Heart right ventricle (tissue), 16 donors: Measurements from ENCODE around the gene IRX3. TPM values are rescaled to one million over a fixed set of nuclear protein-coding genes. Genes with fewer than 3 reads are reported as not detected.

Experiments
- ATAC-seq, 8 donors: fragments of 200-7000 bp; cut with Tn5 transposase; one replicate each; pipeline ENCODE4 v1.9.1; 2020; ENCODE audit warnings: mild to moderate bottlenecking in 8 of 8, moderate library complexity in 8 of 8, moderate number of reproducible peaks in 1 of 8
- DNase-seq, 2 donors: peaks; one replicate each; pipeline ENCODE4 v3.0.0-alpha.2; 2020
- H3K27ac ChIP-seq, 10 donors: fragments of 200-600 bp; sonication (generic) in 2 of 10; one replicate each; pipeline versions ENCODE4 v1.5.0 to v1.8.0; 2020 to 2022; ENCODE audit warnings: mild to moderate bottlenecking in 3 of 10
- H3K27me3 ChIP-seq, 7 donors: fragments of 200-600 bp; one replicate each; pipeline ENCODE4 v1.8.0; 2021 to 2022; ENCODE audit warnings: mild to moderate bottlenecking in 2 of 7
- H3K36me3 ChIP-seq, 9 donors: fragments of 200-600 bp; sonication (generic) in 1 of 9; one replicate each; pipeline versions ENCODE4 v1.5.0 to v1.8.0; 2020 to 2022; ENCODE audit warnings: mild to moderate bottlenecking in 2 of 9
- H3K4me1 ChIP-seq, 9 donors: fragments of 200-600 bp; sonication (generic) in 1 of 9; one replicate each; pipeline versions ENCODE4 v1.5.0 to v1.8.0; 2020 to 2022; ENCODE audit warnings: mild to moderate bottlenecking in 4 of 9
- H3K4me3 ChIP-seq, 10 donors: fragments of 200-600 bp; sonication (generic) in 2 of 10; one replicate each; pipeline versions ENCODE4 v1.5.0 to v1.8.0; 2020 to 2022; ENCODE audit warnings: mild to moderate bottlenecking in 7 of 10, moderate library complexity in 2 of 10
- H3K9me3 ChIP-seq, 11 donors: fragments of 200-600 bp in 10 of 11; sonication (generic) in 2 of 11; one replicate each; pipeline versions ENCODE4 v1.5.0 to v1.8.0; 2013 to 2022; ENCODE audit warnings: mild to moderate bottlenecking in 2 of 11, control low read depth in 1 of 11, moderate library complexity in 1 of 11
- WGBS, 2 donors: extraction: QIAGEN DNeasy Blood & Tissue Kit; methylation state at CpG; one replicate each; pipeline ENCODE4 v1.1.7; 2013; ENCODE audit warnings: inconsistent platforms in 1 of 2; 5-methylcytosine and 5-hydroxymethylcytosine counted together
- intact Hi-C, 10 donors: fragments of 100-400 bp; cut with DNase I; formaldehyde crosslinking; loops; one replicate each; pipeline versions ENCODE4 v1.11.1 to v1.14.2; 2022
- polyA plus RNA-seq, 2 donors: library from polyadenylated mRNA; stranded (reverse); fragments of 200-250 nt; gene quantifications; one replicate each; pipeline ENCODE4 v1.2.3, GENCODE V29; 2013
- total RNA-seq, 10 donors: library from RNA; stranded (reverse); fragmentation: NEBNext Ultra II Directional in 3 of 10; extraction: Animal tissue kit (Norgen Biotek cat#: 25700) in 3 of 10; gene quantifications; one replicate each; pipeline versions ENCODE4 v1.2.1 to v1.2.4, GENCODE V29; 2021 to 2023
- TF ChIP-seq, protein P1 (sequence below), 9 donors: fragments of 200-600 bp; sonication (generic) in 2 of 9; IDR thresholded peaks; one replicate each; pipeline versions ENCODE4 v1.5.0 to v1.8.0; 2021 to 2022; ENCODE audit warnings: antibody characterized with exemption in 9 of 9, mild to moderate bottlenecking in 5 of 9, moderate library complexity in 1 of 9
- donor health status: Arrhythmogenic right ventricular cardiomyopathy.
- donor health status: ischemic (EF 13 %, LVEDD 7.1; RV severe dilation, severe dysfunction).
- donor health status: healthy with polysubstance abuse.
- donor health status: DM: no; HTN: yes; CAD: no.
- donor health status: DM: no; HTN: no; CAD: no.
- donor health status: ischemic (EF 25% LVEDD 6.9; RV normal size, moderate dysfunction).
- donor health status: ischemic (EF 25% LVEDD 5.7; RV mildly dilated, moderate dysfunction).
- donor health status: healthy.
- donor health status: DM: yes; HTN: yes; CAD: no.
- donor health status: Ischemic cardiomyopathy.
- donor health status: ischemic (EF 35%, LVEDD 5.7; RV mildly dilated, moderate dysfunction).
- donor health status: nonischemic (EF 11% LVEDD 7.7; RV severe dilation, severe dysfunction).
- donor health status: DM: yes; HTN: yes; CAD: no.
- donor health status: PGD.
- donor health status: ischemic (EF 29% LVEDD 5.4; RV normal size, mild dysfunction).
- donor health status: nonischemic (EF 23%, LVEDD 6.1; RV moderate dilation, normal function).

The IRX3 gene
- total and polyA plus RNA-seq, 12 donors: 24.7 to 85.7 (median 65.1) TPM

DNA sequence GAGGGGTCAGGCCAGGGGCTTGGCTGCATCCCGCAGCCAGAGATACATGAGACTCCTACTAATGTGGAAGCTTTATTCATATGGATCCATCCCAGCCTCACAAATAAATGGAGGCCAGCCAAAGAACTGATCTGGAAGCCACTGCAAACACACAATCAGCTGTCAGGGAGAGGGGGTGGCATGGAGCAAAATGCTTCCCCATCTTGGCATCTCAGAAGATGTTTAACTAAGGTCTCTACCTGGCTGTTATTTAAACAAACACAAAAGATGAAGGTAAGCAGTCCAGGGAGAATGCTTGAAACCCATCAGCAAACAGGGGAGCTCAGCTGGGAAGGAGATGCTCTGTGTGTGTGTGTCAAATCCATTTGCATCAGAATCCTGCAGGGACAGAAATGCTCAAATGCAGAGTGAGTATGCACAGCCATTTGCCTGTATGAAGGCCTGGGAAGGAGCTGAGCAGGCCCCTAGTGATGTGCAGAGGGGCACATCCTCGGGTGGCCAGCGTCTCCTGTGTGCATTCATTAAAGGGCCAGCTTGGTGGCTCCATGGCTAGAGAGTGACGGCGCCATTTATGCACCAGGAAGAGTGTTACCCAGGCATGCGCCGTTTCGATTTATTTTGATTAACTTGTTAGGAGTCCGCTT is 34.2 kb upstream of the IRX3 start:
- WGBS, 2 donors: 76 to 84% methylated on average over 9 of the region's 9 CpGs
- DNase-seq: no peak
- TF ChIP-seq, protein P1, sequence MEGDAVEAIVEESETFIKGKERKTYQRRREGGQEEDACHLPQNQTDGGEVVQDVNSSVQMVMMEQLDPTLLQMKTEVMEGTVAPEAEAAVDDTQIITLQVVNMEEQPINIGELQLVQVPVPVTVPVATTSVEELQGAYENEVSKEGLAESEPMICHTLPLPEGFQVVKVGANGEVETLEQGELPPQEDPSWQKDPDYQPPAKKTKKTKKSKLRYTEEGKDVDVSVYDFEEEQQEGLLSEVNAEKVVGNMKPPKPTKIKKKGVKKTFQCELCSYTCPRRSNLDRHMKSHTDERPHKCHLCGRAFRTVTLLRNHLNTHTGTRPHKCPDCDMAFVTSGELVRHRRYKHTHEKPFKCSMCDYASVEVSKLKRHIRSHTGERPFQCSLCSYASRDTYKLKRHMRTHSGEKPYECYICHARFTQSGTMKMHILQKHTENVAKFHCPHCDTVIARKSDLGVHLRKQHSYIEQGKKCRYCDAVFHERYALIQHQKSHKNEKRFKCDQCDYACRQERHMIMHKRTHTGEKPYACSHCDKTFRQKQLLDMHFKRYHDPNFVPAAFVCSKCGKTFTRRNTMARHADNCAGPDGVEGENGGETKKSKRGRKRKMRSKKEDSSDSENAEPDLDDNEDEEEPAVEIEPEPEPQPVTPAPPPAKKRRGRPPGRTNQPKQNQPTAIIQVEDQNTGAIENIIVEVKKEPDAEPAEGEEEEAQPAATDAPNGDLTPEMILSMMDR (IDR thresholded peaks at IDR 0.05): no peak

DNA sequence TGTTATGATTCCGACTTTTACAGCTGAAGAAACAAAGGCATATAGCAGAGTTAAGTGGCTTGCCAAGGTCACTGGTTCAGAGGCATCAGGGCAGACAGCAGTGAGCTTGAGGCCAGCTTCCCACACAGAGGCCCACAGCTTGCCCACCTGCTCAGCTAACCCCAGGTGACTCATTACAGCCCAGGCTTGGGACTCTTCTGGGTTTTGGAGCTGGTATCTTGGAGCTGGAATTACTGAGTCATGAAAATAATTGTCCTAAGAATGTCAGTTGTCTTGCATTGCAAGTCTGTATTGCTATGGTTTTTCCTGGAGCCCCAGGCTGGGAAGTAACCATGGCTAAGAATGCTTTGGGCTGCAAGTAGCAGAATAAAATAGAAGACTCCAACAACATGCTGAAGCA is 32.4 kb upstream of the IRX3 start:
- Histone ChIP-seq H3K27ac (no peak overlapping the region), H3K4me3 (no peak overlapping the region), H3K4me1 (no peaks in the 10 kb centered on the region), H3K9me3 (no peaks in the 10 kb centered on the region), H3K36me3 (no peaks in the 10 kb centered on the region), H3K27me3 (no peaks in the 10 kb centered on the region)
- no peak for DNase-seq
- TF ChIP-seq, protein P1 (IDR thresholded peaks at IDR 0.05): no peak
- WGBS, 2 donors: 82 to 90% methylated on average over 1 of the region's 1 CpG
- no peak for ATAC-seq
- intact Hi-C loops: no loop called here

More for the DNA sequence above, 34.2 kb upstream of the IRX3 start:
- intact Hi-C loops: no loop called here
- Histone ChIP-seq H3K27me3 (no peaks in the 10 kb centered on the region), H3K9me3 (no peaks in the 10 kb centered on the region), H3K36me3 (no peaks in the 10 kb centered on the region), H3K4me1 (peaks cover 0 to 6% (median 0%) of the 10 kb centered on the region in 9 donors), H3K27ac (no peak overlapping the region), H3K4me3 (no peak overlapping the region)
- ATAC-seq: no peak

DNA sequence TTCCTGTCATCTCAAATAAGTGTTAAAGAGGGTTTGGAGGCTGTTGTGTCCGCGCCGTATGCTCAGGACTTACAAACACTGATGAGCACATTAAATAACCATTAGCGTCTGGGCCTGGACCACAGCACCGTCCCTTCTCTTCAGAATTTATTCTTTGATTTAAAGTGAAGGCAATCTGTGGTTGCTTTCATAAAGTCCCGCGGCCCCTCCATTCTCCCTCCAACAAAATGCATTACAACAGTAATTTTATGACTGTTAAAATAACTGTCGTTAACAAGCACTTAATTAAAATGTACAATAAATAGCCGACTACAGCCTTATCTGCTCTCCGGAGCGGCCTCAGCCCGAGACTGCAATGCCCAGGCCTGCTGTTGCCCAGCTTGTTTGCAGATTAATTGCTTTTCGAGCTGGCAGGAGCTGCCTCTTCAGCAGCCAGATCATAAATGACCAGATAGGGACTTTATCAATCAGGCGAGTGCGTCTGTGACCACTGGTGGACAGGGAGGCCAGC is 30.6 kb upstream of the IRX3 start:
- H3K27ac ChIP-seq: no peak overlapping the region
- intact Hi-C loops: no loop called here
- DNase-seq (no peak), ATAC-seq (no peak)
- no peaks in the 10 kb centered on the region for H3K36me3 ChIP-seq
- 84 to 85% methylated on average over 15 of the region's 15 CpGs for WGBS, 2 donors
- no peak overlapping the region for H3K4me3 ChIP-seq
- no peaks in the 10 kb centered on the region for H3K4me1 ChIP-seq
- no peaks in the 10 kb centered on the region for H3K27me3 ChIP-seq
- TF ChIP-seq, protein P1 (IDR thresholded peaks at IDR 0.05): no peak
- no peaks in the 10 kb centered on the region for H3K9me3 ChIP-seq

DNA sequence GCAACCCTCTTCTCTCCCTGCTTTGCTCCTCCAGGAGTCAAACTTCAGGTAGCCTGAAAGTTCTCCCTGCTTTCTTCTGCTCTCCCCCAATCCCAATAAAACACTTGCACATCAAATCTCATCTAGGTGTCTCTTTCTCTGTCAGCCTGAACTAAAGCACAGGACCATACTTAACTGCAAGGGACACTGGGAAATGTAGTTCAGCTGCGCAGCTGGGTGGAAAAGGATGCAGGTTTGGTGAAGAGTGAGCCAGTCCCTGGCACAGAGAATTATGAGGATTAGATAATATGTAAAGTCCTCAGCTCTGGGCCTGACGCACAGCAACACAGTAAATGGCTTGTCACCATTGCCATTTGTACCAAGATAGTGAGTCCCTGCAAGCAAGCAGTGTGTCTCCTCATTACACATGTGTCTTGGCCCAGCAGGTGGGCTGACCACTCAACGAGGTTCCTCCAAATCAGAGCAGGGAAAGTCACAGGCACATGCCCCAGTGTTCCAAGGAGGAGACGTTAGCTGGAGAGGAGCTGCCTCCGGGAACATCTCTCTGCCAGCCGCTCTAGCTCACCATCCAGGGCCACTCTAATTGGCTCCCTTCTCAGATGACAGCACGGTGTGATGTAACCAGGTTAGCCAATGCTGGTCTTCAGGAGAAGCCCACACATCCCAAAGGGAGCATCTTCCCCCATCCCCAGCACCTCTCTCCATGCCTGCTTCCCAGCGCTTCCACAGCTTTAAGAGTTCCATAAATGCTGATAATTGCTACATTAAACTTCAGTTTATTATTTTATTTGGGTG is 29.7 kb upstream of the IRX3 start:
- no peaks in the 10 kb centered on the region for H3K9me3 ChIP-seq
- H3K4me3 ChIP-seq: no peak overlapping the region
- TF ChIP-seq, protein P1 (IDR thresholded peaks at IDR 0.05): no peak
- no peak overlapping the region for H3K27ac ChIP-seq
- H3K4me1 ChIP-seq: no peaks in the 10 kb centered on the region
- intact Hi-C loops: no loop called here
- H3K36me3 ChIP-seq: no peaks in the 10 kb centered on the region
- DNase-seq (no peak), ATAC-seq (peak in 1 of 8 donors; percentile 18)
- no peaks in the 10 kb centered on the region for H3K27me3 ChIP-seq
- WGBS, 2 donors: 82 to 84% methylated on average over 8 of the region's 8 CpGs
